Epithelial cell of proximal tubule (primary cell): ENCODE data around the gene GOPC. TPM values are rescaled to one million over a fixed set of nuclear protein-coding genes. Genes with fewer than 3 reads are reported as not detected.

Experiments used
- DNase-seq: peaks from one replicate; pipeline ENCODE4 v3.0.0-alpha.2; 2011; ENCODE audit warnings: low read depth
- H3K4me3 ChIP-seq: 2 replicates; pipeline ENCODE4 v1.5.1; 2011; ENCODE audit warnings: low read depth, mild to moderate bottlenecking, low read length
- total RNA-seq: library from RNA; depleted of rRNA; stranded (reverse); fragments of >200 nt; gene quantifications from 2 replicates; pipeline ENCODE4 v1.2.3, GENCODE V29; 2015
- TF ChIP-seq, protein P1 (sequence below): conservative IDR thresholded peaks from 2 replicates; pipeline ENCODE4 v1.5.1; 2012; ENCODE audit warnings: low read depth, mild to moderate bottlenecking, low read length

GOPC gene
- total RNA-seq, 1 donor from 2014 or later: 13.2 TPM

DNA sequence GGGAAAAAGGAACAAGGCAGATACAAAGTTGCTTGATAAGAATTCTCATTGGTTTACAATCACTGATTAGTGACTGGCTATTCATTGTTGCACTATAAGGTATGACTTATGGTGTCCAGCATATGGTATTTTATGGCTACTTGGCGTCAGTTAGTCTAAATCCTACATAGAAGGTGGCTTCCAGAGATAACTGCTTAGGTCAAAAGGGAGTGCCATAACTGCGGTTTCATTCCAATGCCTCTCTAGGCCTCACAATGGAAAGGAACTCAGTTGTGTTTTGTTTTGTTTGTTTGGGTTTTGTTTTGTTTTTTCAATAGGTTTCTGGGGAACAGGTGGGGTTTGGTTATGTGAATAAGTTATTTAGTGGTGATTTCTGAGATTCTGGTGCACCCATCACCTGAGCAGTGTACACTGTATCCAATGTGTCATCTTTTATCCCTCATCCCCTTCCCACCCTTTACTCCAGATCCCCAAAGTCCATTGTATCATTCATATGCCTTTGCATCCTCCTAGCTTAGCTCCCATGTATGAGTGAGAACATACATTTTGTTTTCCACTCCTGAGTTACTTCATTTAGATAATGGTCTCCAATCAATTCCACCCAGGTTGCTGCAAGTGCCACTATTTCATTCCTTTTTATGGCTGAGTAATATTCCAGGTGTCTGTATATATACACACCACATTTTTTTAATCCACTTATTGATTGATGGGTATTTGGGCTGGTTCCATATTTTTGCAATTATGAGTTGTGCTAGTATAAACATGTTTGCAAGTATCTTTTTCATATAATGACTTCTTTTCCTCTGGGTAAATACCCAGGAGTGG is 7.0 kb downstream of the GOPC start:
- H3K4me3 ChIP-seq: no peak overlapping the region
- TF ChIP-seq, protein P1, sequence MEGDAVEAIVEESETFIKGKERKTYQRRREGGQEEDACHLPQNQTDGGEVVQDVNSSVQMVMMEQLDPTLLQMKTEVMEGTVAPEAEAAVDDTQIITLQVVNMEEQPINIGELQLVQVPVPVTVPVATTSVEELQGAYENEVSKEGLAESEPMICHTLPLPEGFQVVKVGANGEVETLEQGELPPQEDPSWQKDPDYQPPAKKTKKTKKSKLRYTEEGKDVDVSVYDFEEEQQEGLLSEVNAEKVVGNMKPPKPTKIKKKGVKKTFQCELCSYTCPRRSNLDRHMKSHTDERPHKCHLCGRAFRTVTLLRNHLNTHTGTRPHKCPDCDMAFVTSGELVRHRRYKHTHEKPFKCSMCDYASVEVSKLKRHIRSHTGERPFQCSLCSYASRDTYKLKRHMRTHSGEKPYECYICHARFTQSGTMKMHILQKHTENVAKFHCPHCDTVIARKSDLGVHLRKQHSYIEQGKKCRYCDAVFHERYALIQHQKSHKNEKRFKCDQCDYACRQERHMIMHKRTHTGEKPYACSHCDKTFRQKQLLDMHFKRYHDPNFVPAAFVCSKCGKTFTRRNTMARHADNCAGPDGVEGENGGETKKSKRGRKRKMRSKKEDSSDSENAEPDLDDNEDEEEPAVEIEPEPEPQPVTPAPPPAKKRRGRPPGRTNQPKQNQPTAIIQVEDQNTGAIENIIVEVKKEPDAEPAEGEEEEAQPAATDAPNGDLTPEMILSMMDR: no peak
- no peak for DNase-seq

DNA sequence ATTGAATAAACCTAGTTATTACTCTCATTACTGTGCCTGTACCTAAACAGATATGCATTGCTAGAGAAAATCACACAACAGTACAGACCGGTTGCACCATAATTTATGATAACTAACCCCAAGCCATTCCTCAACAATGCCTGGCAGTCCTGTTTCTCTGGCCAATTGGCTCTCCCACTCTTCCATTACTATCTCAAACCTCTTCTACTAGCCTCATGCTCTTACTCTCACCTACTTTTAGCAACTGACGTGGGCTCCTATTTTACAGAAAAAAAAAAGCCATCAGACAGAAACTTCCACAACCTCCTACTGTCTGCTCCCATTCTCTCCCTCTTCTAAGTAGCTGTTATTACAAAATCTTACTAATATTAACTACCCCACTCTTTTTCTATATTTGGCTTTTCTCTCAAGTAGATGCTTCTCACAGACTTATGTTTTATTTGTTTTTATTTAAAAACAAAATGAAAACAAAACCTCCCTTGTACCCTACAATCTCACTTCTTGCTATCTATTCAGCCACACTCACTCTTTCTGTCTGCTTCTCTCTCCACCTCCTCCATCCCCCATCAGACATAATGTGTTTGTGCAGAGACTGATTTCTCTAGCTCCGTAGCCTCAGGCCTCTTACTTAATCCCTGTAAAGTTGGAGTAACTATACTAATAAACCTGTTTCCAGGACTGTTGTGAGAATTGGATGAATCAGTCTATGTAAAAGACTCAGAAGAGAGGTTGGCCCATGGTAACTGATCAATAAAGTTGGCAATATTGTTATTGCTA is 9.1 kb downstream of the GOPC start:
- no peak overlapping the region for H3K4me3 ChIP-seq
- DNase-seq: no peak
- TF ChIP-seq, protein P1: no peak

DNA sequence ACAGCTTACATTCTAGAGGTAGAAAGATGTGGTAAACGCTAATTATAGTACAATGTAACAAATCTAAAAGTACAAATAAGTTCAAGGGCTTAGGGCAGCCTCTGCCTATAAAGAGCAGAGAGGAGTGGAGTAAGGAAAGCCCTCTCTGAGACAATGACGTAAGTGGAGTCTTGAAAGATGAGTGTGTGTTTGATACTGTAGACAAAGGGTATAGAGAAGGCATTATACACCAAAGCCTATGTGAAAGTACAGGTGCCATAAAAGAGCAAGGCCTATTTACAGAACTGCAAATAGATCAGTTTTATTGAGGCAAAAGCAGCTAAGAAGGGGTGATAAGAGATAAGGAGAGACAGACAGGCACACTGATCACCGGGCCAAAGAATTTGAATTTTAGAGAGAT is 10.9 kb downstream of the GOPC start:
- DNase-seq: no peak
- no peak overlapping the region for H3K4me3 ChIP-seq
- TF ChIP-seq, protein P1: no peak

DNA sequence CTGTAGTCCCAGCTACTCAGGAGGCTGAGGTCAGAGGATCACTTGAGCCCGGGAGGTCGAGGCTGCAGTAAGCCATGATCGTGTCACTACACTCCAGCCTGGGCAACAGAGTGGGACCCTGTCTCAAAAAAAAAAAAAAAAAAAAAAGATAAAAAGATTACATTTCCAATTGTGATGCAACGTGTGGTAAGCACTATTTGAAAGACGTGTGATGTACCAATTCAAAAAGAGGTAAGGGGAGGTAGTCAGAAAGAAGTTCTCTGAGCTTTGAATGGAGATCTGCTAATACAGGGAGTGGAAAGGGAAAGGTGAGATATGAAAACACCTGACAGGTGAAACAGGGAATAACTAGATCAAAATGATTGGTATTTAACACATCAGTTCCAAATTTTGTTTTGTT is 11.9 kb downstream of the GOPC start:
- DNase-seq: no peak
- H3K4me3 ChIP-seq: no peak overlapping the region
- TF ChIP-seq, protein P1: no peak

DNA sequence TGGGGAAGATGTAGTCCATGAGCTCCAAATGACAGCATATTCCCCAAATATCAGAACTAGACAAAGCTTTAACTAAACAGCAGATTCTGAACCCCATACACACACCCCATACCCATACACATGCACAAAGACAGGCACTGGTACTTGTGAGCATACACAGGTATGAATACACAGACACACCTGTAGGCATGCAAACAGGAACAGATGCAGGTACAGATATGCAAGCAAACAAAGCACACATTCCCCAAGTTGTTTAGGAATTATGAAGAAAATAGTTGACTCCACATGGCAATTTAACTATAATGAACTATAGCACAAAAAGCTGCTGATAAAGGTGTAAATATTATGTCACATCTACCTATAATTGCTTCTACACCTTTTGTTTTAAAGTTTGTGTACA is 16.7 kb downstream of the GOPC start:
- DNase-seq: no peak
- no peak overlapping the region for H3K4me3 ChIP-seq
- TF ChIP-seq, protein P1: no peak

DNA sequence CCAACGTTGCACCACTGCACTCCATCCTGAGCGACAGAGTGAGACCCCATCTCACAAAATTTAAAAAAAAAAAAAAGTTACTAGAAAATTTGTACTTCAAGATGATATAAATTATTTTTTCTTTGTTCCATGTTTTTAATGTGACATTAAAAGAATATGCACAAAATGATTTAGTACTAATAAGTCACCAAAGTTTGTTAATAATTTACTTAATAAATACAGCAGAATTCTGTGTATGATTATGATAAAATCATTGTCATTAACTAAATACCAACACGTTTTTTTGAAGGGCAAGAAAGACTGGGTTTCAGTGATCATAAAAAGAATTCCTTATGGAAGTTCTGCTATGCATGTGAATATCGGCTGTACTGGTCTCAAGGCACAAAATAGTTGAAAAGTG is 28.1 kb downstream of the GOPC start:
- TF ChIP-seq, protein P1: no peak
- DNase-seq: no peak

More for the DNA sequence above, 28.1 kb downstream of the GOPC start:
- H3K4me3 ChIP-seq: no peak overlapping the region
